ENCODE data around the gene SPATA6. TPM values are rescaled to one million over a fixed set of nuclear protein-coding genes. Genes with fewer than 3 reads are reported as not detected.

SPATA6 gene
- total and polyA plus RNA-seq, 3 donors from 2014 or later = 44.5 to 268 (median 138) TPM

DNA sequence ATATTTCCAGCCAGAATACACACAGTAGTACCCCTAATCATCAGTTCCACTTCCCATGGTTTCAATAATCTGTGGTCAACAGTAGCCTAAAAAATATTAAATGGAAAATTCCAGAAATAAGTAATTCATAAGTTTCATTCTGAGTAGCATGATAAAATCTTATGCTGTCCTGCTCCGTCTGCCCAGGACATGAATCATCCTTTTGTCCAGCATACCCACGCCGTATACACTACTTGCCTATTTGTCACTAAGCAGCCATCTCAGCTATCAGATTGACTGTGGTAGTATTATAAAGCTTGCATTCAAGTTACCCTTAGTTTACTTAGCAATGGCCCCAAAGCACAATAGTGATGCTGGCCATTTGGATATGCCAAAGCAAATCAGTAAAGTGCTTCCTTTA is 130.8 kb downstream of the SPATA6 start:
- no peak for TF ChIP-seq POLR2A (IDR thresholded peaks at IDR 0.05)
- TF ChIP-seq, protein P1, sequence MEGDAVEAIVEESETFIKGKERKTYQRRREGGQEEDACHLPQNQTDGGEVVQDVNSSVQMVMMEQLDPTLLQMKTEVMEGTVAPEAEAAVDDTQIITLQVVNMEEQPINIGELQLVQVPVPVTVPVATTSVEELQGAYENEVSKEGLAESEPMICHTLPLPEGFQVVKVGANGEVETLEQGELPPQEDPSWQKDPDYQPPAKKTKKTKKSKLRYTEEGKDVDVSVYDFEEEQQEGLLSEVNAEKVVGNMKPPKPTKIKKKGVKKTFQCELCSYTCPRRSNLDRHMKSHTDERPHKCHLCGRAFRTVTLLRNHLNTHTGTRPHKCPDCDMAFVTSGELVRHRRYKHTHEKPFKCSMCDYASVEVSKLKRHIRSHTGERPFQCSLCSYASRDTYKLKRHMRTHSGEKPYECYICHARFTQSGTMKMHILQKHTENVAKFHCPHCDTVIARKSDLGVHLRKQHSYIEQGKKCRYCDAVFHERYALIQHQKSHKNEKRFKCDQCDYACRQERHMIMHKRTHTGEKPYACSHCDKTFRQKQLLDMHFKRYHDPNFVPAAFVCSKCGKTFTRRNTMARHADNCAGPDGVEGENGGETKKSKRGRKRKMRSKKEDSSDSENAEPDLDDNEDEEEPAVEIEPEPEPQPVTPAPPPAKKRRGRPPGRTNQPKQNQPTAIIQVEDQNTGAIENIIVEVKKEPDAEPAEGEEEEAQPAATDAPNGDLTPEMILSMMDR (IDR thresholded peaks at IDR 0.05) = no peak
- Histone ChIP-seq H3K27me3 (no peaks in the 10 kb centered on the region), H3K27ac (no peak overlapping the region), H3K9me3 (no peaks in the 10 kb centered on the region), H3K4me3 (no peak overlapping the region), H3K4me1 (no peaks in the 10 kb centered on the region), H3K36me3 (ENCODE audit: low read depth, missing control alignments) (no peaks in the 10 kb centered on the region)
- 76 to 95% methylated on average over 3 of the region's 3 CpGs for WGBS, 2 donors
- no peak for DNase-seq
- intact Hi-C loops (cut with DNase I; ENCODE audit: low total_unique reads) = no loop called here

GRCh38 chr1:48338257-48338656 is 133.7 kb downstream of the SPATA6 start:
- TF ChIP-seq POLR2A (IDR thresholded peaks at IDR 0.05) = no peak
- TF ChIP-seq, protein P1 (IDR thresholded peaks at IDR 0.05) = no peak
- WGBS, 2 donors = 69 to 82% methylated on average over 4 of the region's 4 CpGs

GRCh38 chr1:48333316-48333715 is 138.7 kb downstream of the SPATA6 start:
- intact Hi-C loops (cut with DNase I; ENCODE audit: low total_unique reads) = no loop called here
- H3K27ac ChIP-seq = no peak overlapping the region
- H3K9me3 ChIP-seq = no peaks in the 10 kb centered on the region
- H3K36me3 ChIP-seq (ENCODE audit: low read depth, missing control alignments) = no peaks in the 10 kb centered on the region
- no peaks in the 10 kb centered on the region for H3K27me3 ChIP-seq
- TF ChIP-seq, protein P1 (IDR thresholded peaks at IDR 0.05) = no peak
- no peak for TF ChIP-seq POLR2A (IDR thresholded peaks at IDR 0.05)
- no peak overlapping the region for H3K4me3 ChIP-seq
- 50 to 51% methylated on average over 2 of the region's 2 CpGs for WGBS, 2 donors
- no peaks in the 10 kb centered on the region for H3K4me1 ChIP-seq
- DNase-seq = no peak

More at GRCh38 chr1:48338257-48338656, 133.7 kb downstream of the SPATA6 start:
- Histone ChIP-seq H3K36me3 (ENCODE audit: low read depth, missing control alignments) (no peaks in the 10 kb centered on the region), H3K4me3 (no peak overlapping the region), H3K27me3 (no peaks in the 10 kb centered on the region), H3K4me1 (no peaks in the 10 kb centered on the region), H3K27ac (no peak overlapping the region), H3K9me3 (no peaks in the 10 kb centered on the region)
- no peak for DNase-seq
- intact Hi-C loops (cut with DNase I; ENCODE audit: low total_unique reads) = no loop called here

DNA sequence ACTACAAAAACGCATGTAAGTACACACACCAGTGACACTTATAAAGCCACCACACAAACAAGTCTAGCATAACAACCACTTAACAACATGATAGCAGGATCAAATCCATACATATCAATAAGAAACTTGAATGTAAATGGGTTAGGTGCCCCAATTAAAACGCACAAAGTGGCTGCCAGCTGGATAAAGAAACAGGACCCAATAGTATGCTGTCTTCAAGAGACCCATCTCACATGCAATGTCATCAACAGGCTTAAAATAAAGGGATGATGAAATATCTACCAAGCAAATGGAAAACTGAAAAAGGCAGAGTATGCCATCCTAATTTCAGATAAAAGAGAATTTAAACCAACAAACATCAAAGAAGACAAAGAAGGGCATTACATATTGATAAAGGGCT is 139.9 kb downstream of the SPATA6 start:
- no peaks in the 10 kb centered on the region for H3K27me3 ChIP-seq
- DNase-seq = no peak
- TF ChIP-seq, protein P1 (IDR thresholded peaks at IDR 0.05) = no peak
- no peak for TF ChIP-seq POLR2A (IDR thresholded peaks at IDR 0.05)
- H3K4me3 ChIP-seq = no peak overlapping the region
- intact Hi-C loops (cut with DNase I; ENCODE audit: low total_unique reads) = no loop called here
- no peaks in the 10 kb centered on the region for H3K4me1 ChIP-seq
- H3K27ac ChIP-seq = no peak overlapping the region
- H3K36me3 ChIP-seq (ENCODE audit: low read depth, missing control alignments) = no peaks in the 10 kb centered on the region
- H3K9me3 ChIP-seq = no peaks in the 10 kb centered on the region
- WGBS, 2 donors = 90 to 91% methylated on average over 2 of the region's 2 CpGs

DNA sequence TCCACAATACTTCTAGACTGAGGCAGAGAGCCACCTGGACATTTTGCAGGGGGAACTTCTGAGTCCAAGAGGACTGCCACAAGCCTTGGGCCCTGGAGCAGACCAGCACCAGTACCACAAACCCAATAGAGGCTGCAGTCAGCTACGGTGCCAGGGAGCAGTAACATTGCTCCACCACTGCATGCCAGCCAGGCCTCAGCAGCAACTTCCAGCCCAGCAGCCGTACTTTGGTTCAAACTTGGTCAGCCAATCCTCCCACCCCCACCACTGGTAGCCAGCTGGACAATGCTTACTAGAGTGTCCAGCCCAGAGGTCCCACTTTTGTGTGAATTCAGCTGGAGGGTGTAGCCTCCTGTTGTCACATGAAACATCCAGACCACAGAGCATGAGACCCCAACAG is 142.1 kb downstream of the SPATA6 start:
- H3K9me3 ChIP-seq = no peaks in the 10 kb centered on the region
- no peaks in the 10 kb centered on the region for H3K36me3 ChIP-seq (ENCODE audit: low read depth, missing control alignments)
- intact Hi-C loops (cut with DNase I; ENCODE audit: low total_unique reads) = no loop called here
- no peak overlapping the region for H3K4me3 ChIP-seq
- H3K4me1 ChIP-seq = no peaks in the 10 kb centered on the region
- H3K27ac ChIP-seq = no peak overlapping the region
- WGBS, 2 donors = 93% methylated on average over 2 of the region's 2 CpGs; no CpG with 5 or more reads in 1 of the 2 donors
- H3K27me3 ChIP-seq = no peaks in the 10 kb centered on the region
- no peak for DNase-seq
- no peak for TF ChIP-seq POLR2A (IDR thresholded peaks at IDR 0.05)
- TF ChIP-seq, protein P1 (IDR thresholded peaks at IDR 0.05) = no peak

All from testis (tissue), 3 donors.